ENCODE data around the gene TMED6. TPM values are rescaled to one million over a fixed set of nuclear protein-coding genes. Genes with fewer than 3 reads are reported as not detected.

Gene TMED6
- total RNA-seq, 2 experiments from 2014 or later, result 1.4 to 1.8 TPM

GRCh38 chr16:69330286-69331109, 21.1 kb downstream of the TMED6 start, which contains the start of gene PDF:
PDF (minus strand) TSS chr16:69330588; CDS start chr16:69330570, 18 bp downstream.
- peak; percentile 88 for DNase-seq
- H3K27ac Mint-ChIP-seq, result peak within 1 kb of the TSS; percentile 85
- peaks cover 38% of the 10 kb centered on the region for H3K4me1 Mint-ChIP-seq (ENCODE audit: low read depth)
- peak within 1 kb of the TSS; percentile 84 for H3K4me3 Mint-ChIP-seq
- ChIA-PET CTCF (interaction anchor here (0.9 to 2.2 kb wide), 6 partner anchors 10 to 180 kb away, joined by 3 to 8 read pairs (median 4); partner anchors contain the start of gene VPS4A), POLR2A (interaction anchor here (1.0 to 2.4 kb wide), 5 partner anchors 8 to 16 kb away, joined by 3 to 8 read pairs (median 3); partner anchors contain the start of genes COG8 and NIP7)
- H3K9me3 Mint-ChIP-seq (ENCODE audit: insufficient read depth), result no peaks in the 10 kb centered on the region
- H3K36me3 Mint-ChIP-seq (ENCODE audit: low read depth), result peaks cover 68% of the 10 kb centered on the region
- H3K27me3 Mint-ChIP-seq (ENCODE audit: low read depth), result no peaks in the 10 kb centered on the region
- peak; percentile 95 for ATAC-seq

DNA sequence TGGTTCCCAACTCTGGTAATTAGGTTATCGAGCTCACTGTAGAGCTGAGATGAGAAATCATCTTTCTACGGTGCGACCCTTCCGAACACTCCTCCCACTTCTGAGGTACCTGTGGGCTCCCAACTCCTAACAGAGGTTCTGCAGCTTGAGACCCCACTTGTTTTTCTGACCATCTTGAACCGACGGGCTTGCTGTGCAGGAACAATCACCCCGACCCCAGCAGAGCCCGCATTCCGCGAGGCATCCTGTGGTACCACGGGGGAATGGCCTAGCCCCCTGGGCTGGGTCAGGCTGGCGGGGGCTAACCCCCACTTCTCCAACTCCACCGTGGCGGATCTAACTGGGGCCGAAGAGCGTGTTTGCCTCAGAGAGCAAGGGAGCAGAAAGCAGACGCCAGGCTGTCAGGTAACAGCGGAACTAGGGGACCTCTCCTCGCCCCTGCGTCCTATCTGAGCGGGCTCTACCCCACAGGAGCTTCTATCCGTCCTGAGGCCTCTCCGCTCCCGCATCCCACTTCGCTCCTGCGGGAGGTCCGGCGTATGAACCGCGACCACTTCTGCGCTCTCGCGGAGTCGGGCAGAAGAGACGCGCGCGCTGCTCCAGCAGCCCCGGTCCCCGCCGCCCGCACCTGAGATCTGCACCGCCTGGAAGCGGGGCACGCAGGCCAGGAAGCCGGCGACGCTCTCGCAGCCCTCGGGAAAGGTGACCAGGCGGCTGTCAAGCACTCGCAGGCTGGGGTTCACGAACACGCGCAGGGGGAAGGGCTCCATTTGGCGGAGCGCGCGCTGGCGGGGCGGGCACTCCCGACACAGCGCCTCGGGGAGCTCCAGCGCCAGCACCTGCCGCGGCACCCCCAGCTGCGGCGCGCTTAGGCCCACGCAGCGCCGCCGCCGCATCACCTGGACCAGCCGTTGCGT, 22.0 kb downstream of the TMED6 start:
- H3K27me3 Mint-ChIP-seq (ENCODE audit: low read depth), result no peaks in the 10 kb centered on the region
- peak; percentile 62 for DNase-seq
- CTCF ChIA-PET, result interaction anchor here (1.3 to 3.3 kb wide), 7 partner anchors 11 to 180 kb away, joined by 3 to 11 read pairs (median 5); partner anchors contain the start of gene VPS4A
- POLR2A ChIA-PET, result interaction anchor here (0.6 to 2.4 kb wide), 6 partner anchors 9 to 17 kb away, joined by 3 to 8 read pairs (median 3); partner anchors contain the start of genes COG8 and NIP7
- peak overlapping the region; percentile 82 for H3K4me3 Mint-ChIP-seq
- H3K9me3 Mint-ChIP-seq (ENCODE audit: insufficient read depth), result no peaks in the 10 kb centered on the region
- H3K27ac Mint-ChIP-seq, result peak overlapping the region; percentile 68
- H3K4me1 Mint-ChIP-seq (ENCODE audit: low read depth), result peaks cover 38% of the 10 kb centered on the region
- peaks cover 66% of the 10 kb centered on the region for H3K36me3 Mint-ChIP-seq (ENCODE audit: low read depth)
- ATAC-seq, result peak; percentile 57

DNA sequence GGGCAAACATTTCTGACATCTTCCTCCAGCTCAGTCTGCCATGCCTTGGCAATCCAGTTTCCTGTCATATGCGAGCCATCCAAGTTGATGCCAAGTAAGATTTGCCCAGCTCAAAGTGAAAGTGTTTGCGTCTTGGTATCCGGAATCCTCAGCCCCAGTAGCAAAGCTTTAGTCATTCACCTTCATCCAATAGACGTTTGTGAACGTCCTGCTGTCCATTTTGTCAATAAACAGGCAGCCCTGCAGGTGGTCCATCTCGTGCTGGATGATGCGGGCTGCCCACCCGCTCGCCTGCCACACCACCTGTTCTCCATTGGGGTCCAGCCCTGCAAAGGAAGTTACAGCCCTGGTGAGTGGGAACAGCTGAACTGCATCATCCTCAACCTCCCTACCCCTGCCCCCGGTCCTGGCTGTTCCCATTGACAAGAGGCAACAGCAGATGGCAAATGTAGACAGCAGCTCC, 22.7 kb downstream of the TMED6 start:
- H3K27me3 Mint-ChIP-seq (ENCODE audit: low read depth), result no peaks in the 10 kb centered on the region
- CTCF ChIA-PET, result interaction anchor here (0.6 to 3.3 kb wide), 6 partner anchors 11 to 179 kb away, joined by 3 to 11 read pairs (median 4); partner anchors contain the start of gene VPS4A
- ATAC-seq, result no peak
- POLR2A ChIA-PET, result interaction anchor here (0.5 to 2.4 kb wide), 4 partner anchors 10 to 160 kb away, joined by 3 to 8 read pairs (median 4); partner anchors contain the start of genes COG8 and NIP7
- no peaks in the 10 kb centered on the region for H3K9me3 Mint-ChIP-seq (ENCODE audit: insufficient read depth)
- H3K27ac Mint-ChIP-seq, result peak overlapping the region; percentile 60
- peaks cover 64% of the 10 kb centered on the region for H3K36me3 Mint-ChIP-seq (ENCODE audit: low read depth)
- DNase-seq, result no peak
- peak overlapping the region; percentile 82 for H3K4me3 Mint-ChIP-seq
- peaks cover 38% of the 10 kb centered on the region for H3K4me1 Mint-ChIP-seq (ENCODE audit: low read depth)

- no peak for DNase-seq
- no peak for ATAC-seq
- no peaks in the 10 kb centered on the region for H3K27me3 Mint-ChIP-seq (ENCODE audit: low read depth)
- no peaks in the 10 kb centered on the region for H3K9me3 Mint-ChIP-seq (ENCODE audit: insufficient read depth)
- H3K4me3 Mint-ChIP-seq, result peak overlapping the region; percentile 82
- no peak overlapping the region for H3K27ac Mint-ChIP-seq
- POLR2A ChIA-PET, result interaction anchor here (0.6 to 1.8 kb wide), 2 partner anchors 12 to 301 kb away, joined by 4 to 6 read pairs; partner anchors contain the start of gene NIP7
- CTCF ChIA-PET, result interaction anchor here (1.3 to 3.3 kb wide), 4 partner anchors 8 to 178 kb away, joined by 3 to 11 read pairs (median 6); no protein-coding TSS in a partner anchor
- peaks cover 64% of the 10 kb centered on the region for H3K36me3 Mint-ChIP-seq (ENCODE audit: low read depth)
- H3K4me1 Mint-ChIP-seq (ENCODE audit: low read depth), result peaks cover 38% of the 10 kb centered on the region
Measured at GRCh38 chr16:69327585-69328310, 23.8 kb downstream of the TMED6 start.

DNA sequence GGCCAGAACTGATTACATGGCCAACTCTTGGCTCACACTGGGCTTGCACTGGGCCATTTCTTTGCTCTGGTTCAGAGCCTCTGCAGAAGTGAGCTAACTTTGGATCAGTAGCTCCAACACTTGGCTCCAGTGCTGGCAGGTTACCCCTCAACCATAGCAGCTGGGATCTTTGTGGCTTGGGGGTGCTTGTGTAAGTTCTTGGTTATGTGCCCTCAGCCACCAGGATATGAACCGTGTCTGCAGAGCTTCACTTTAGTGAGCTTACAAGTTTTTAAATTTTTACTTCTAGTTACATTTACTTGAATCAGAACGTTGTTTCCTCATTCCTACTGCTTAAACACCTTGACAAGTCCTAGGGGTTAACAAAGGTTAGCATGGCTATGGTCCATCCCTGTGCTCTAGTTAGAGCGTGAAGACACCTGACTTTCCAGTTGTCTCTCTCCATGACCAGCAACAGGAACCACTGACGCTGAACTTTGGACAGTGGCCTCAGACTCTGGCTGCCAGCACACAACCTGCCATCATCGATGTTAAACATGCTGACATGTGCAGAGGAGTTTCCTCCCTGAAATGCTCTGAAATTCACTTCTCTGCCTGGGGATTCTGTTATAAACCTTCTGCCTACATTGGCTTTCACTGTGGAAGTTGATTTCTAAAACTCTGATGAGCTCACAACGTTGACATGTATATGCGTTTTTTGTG, 25.3 kb downstream of the TMED6 start:
- peaks cover 65% of the 10 kb centered on the region for H3K36me3 Mint-ChIP-seq (ENCODE audit: low read depth)
- H3K27me3 Mint-ChIP-seq (ENCODE audit: low read depth), result no peaks in the 10 kb centered on the region
- H3K4me3 Mint-ChIP-seq, result peak overlapping the region; percentile 15
- ChIA-PET CTCF (interaction anchor here (0.6 to 3.3 kb wide), 5 partner anchors 8 to 177 kb away, joined by 3 to 11 read pairs (median 5); no protein-coding TSS in a partner anchor), POLR2A (interaction anchor here (0.5 to 1.2 kb wide), 3 partner anchors 12 to 14 kb away, joined by 3 to 5 read pairs (median 4); partner anchors contain the start of genes COG8 and NIP7)
- H3K27ac Mint-ChIP-seq, result peak overlapping the region; percentile 43
- H3K9me3 Mint-ChIP-seq (ENCODE audit: insufficient read depth), result no peaks in the 10 kb centered on the region
- peaks cover 37% of the 10 kb centered on the region for H3K4me1 Mint-ChIP-seq (ENCODE audit: low read depth)
- no peak for DNase-seq
- ATAC-seq, result no peak

DNA sequence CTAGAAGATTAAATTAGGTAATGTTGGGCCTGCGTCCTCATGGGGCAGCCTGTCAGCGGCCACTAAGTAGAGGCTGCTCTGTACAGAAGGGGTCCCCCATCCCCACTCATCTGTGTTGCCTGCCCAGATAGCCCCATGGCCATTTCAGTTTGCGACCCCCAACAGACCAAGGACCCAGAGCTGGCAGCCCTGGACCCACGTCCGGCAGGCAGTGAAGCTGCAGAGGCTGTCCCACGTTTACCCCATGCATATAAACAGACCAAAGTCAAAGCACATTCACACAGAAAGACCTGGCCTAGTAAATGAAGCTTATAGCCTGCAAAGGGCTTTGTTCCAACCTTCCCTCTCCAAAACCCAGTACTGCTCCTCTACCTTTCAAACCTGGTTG, 25.8 kb downstream of the TMED6 start:
- ATAC-seq (no peak), DNase-seq (no peak)
- H3K27me3 Mint-ChIP-seq (ENCODE audit: low read depth), result no peaks in the 10 kb centered on the region
- H3K4me1 Mint-ChIP-seq (ENCODE audit: low read depth), result peaks cover 35% of the 10 kb centered on the region
- no peaks in the 10 kb centered on the region for H3K9me3 Mint-ChIP-seq (ENCODE audit: insufficient read depth)
- peaks cover 68% of the 10 kb centered on the region for H3K36me3 Mint-ChIP-seq (ENCODE audit: low read depth)
- H3K27ac Mint-ChIP-seq, result peak overlapping the region; percentile 43
- ChIA-PET POLR2A (interaction anchor here (0.5 to 1.2 kb wide), 2 partner anchors 11 to 13 kb away, joined by 3 to 5 read pairs; partner anchors contain the start of genes COG8 and NIP7), CTCF (interaction anchor here (0.9 to 1.8 kb wide), 2 partner anchors 10 to 14 kb away, joined by 3 to 6 read pairs; no protein-coding TSS in a partner anchor)
- no peak overlapping the region for H3K4me3 Mint-ChIP-seq

GRCh38 chr16:69324585-69325253, 26.9 kb downstream of the TMED6 start:
- CTCF ChIA-PET, result no interaction called here
- H3K9me3 Mint-ChIP-seq (ENCODE audit: insufficient read depth), result no peaks in the 10 kb centered on the region
- peaks cover 73% of the 10 kb centered on the region for H3K36me3 Mint-ChIP-seq (ENCODE audit: low read depth)
- no peak overlapping the region for H3K4me3 Mint-ChIP-seq
- ATAC-seq (no peak), DNase-seq (no peak)
- H3K4me1 Mint-ChIP-seq (ENCODE audit: low read depth), result peaks cover 34% of the 10 kb centered on the region
- no peaks in the 10 kb centered on the region for H3K27me3 Mint-ChIP-seq (ENCODE audit: low read depth)
- POLR2A ChIA-PET, result interaction anchor here (1.3 kb wide), 1 partner anchor 13 kb away, joined by 3 read pairs; no protein-coding TSS in a partner anchor
- H3K27ac Mint-ChIP-seq, result no peak overlapping the region

DNA sequence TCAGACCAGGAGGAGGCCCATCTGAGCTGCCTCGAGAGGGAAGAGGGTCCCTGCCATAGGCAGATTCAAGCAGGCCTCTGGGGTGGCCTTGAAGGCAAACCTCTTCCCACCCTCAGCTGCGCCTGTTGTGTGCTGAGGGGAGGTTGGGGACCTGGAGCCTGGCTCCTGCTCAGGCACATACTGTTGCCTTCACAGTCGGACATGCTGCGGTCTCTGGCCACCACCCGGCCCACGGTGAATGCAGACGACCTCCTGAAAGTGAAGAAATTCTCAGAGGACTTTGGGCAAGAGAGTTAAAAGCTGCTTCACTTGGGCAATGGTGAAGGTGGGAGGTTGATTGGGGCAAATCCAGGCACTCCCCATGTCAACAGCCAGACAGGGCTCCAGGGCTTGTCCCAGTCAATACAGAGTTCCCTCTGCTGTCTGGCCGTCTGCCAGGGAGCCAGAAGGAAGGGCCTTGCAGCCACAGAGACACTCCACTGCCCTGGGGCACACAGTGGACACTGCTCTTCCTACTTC, 27.5 kb downstream of the TMED6 start:
- Mint-ChIP-seq H3K9me3 (ENCODE audit: insufficient read depth) (no peaks in the 10 kb centered on the region), H3K27ac (no peak overlapping the region), H3K4me1 (ENCODE audit: low read depth) (peaks cover 29% of the 10 kb centered on the region), H3K36me3 (ENCODE audit: low read depth) (peaks cover 73% of the 10 kb centered on the region), H3K27me3 (ENCODE audit: low read depth) (no peaks in the 10 kb centered on the region), H3K4me3 (no peak overlapping the region)
- POLR2A ChIA-PET, result interaction anchor here (1.3 kb wide), 1 partner anchor 14 kb away, joined by 3 read pairs; no protein-coding TSS in a partner anchor
- CTCF ChIA-PET, result no interaction called here
- ATAC-seq (no peak), DNase-seq (no peak)

DNA sequence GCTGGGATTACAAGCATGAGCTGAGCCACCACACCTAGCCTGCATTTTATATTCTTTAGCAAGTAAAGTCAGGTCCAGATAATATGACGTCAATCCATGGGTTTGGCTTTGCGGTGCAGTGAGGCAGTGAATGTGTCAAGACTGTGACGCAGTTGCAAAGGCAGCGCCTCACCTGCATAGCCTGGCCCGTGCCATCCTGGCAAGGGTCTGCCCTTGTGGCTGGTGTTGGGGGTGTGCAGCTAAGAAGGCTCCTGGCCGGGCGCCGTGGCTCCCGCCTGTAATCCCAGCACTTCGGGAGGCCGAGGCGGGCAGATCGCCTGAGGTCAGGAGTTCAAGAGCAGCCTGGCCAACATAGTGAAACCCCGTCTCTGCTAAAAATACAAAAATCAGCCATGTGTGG, 28.2 kb downstream of the TMED6 start:
- H3K4me3 Mint-ChIP-seq, result no peak overlapping the region
- POLR2A ChIA-PET, result interaction anchor here (1.3 kb wide), 1 partner anchor 14 kb away, joined by 3 read pairs; no protein-coding TSS in a partner anchor
- H3K9me3 Mint-ChIP-seq (ENCODE audit: insufficient read depth), result no peaks in the 10 kb centered on the region
- H3K27ac Mint-ChIP-seq, result no peak overlapping the region
- no peaks in the 10 kb centered on the region for H3K27me3 Mint-ChIP-seq (ENCODE audit: low read depth)
- CTCF ChIA-PET, result no interaction called here
- no peak for ATAC-seq
- no peak for DNase-seq
- peaks cover 22% of the 10 kb centered on the region for H3K4me1 Mint-ChIP-seq (ENCODE audit: low read depth)
- peaks cover 72% of the 10 kb centered on the region for H3K36me3 Mint-ChIP-seq (ENCODE audit: low read depth)

Data from activated CD8-positive, alpha-beta T cell treated with anti-CD3 and anti-CD28 coated beads, Interleukin-2, amount 10 ng/mL, durations not matched to agents 7 days and 5 days (primary cell).